Measurements from ENCODE around the gene GABBR2. TPM values are rescaled to one million over a fixed set of nuclear protein-coding genes. Genes with fewer than 3 reads are reported as not detected.

GABBR2 gene
- total RNA-seq, 4 donors from 2014 or later = 0.17 to 0.26 TPM; not detected in 2

DNA sequence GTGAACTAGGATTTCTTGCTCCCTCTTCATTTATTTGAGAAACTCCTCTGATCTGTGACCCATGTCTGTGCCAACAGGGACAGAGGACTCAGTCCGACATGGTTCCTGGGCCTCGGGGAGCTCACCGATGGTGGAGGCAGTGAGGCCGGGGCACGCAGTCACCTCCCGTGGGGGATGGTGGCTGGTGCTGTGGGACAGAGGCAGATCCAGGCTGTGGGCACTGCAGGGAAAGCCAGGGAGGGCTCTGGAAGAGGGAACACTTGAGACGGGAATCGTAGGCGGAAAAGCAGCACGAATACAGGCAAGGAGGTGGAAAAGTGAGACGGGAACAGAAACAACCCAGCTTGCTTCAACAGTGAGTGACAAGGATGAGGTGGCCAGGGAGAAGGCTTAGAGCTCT is 127.8 kb downstream of the GABBR2 start:
- Histone ChIP-seq H3K4me1 (no peaks in the 10 kb centered on the region), H3K27ac (replicated peaks in 1 of 4) (no peak overlapping the region), H3K9me3 (no peaks in the 10 kb centered on the region), H3K4me3 (no peak overlapping the region), H3K36me3 (no peaks in the 10 kb centered on the region), H3K27me3 (peaks cover 0 to 37% (median 0%) of the 10 kb centered on the region in 4 donors)
- WGBS = 73% methylated on average over 11 of the region's 11 CpGs
- DNase-seq (ENCODE audit: extremely low spot score) = no peak
- intact Hi-C loops (cut with DNase I) = no loop called here
- TF ChIP-seq, protein P1, sequence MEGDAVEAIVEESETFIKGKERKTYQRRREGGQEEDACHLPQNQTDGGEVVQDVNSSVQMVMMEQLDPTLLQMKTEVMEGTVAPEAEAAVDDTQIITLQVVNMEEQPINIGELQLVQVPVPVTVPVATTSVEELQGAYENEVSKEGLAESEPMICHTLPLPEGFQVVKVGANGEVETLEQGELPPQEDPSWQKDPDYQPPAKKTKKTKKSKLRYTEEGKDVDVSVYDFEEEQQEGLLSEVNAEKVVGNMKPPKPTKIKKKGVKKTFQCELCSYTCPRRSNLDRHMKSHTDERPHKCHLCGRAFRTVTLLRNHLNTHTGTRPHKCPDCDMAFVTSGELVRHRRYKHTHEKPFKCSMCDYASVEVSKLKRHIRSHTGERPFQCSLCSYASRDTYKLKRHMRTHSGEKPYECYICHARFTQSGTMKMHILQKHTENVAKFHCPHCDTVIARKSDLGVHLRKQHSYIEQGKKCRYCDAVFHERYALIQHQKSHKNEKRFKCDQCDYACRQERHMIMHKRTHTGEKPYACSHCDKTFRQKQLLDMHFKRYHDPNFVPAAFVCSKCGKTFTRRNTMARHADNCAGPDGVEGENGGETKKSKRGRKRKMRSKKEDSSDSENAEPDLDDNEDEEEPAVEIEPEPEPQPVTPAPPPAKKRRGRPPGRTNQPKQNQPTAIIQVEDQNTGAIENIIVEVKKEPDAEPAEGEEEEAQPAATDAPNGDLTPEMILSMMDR (IDR thresholded peaks at IDR 0.05) = no peak
- TF ChIP-seq EP300 (IDR thresholded peaks at IDR 0.05) (no peak), POLR2A (IDR thresholded peaks at IDR 0.05; ENCODE audit: low read depth) (no peak), POLR2AphosphoS5 (IDR thresholded peaks at IDR 0.05) (no peak)

GRCh38 chr9:98579700-98580099 is 129.0 kb downstream of the GABBR2 start:
- no peak for DNase-seq (ENCODE audit: extremely low spot score)
- peaks cover 0 to 37% (median 0%) of the 10 kb centered on the region in 4 donors for H3K27me3 ChIP-seq
- intact Hi-C loops (cut with DNase I) = no loop called here
- WGBS = 93% methylated on average over 2 of the region's 2 CpGs
- no peak overlapping the region for H3K4me3 ChIP-seq
- H3K9me3 ChIP-seq = no peaks in the 10 kb centered on the region
- TF ChIP-seq EP300 (IDR thresholded peaks at IDR 0.05) (no peak), POLR2AphosphoS5 (IDR thresholded peaks at IDR 0.05) (no peak), POLR2A (IDR thresholded peaks at IDR 0.05; ENCODE audit: low read depth) (no peak)
- TF ChIP-seq, protein P1 (IDR thresholded peaks at IDR 0.05) = no peak
- H3K4me1 ChIP-seq = no peaks in the 10 kb centered on the region
- no peaks in the 10 kb centered on the region for H3K36me3 ChIP-seq
- no peak overlapping the region for H3K27ac ChIP-seq (replicated peaks in 1 of 4)

- Histone ChIP-seq H3K36me3 (no peaks in the 10 kb centered on the region), H3K27me3 (peaks cover 0 to 27% (median 0%) of the 10 kb centered on the region in 4 donors), H3K4me3 (no peak overlapping the region), H3K27ac (replicated peaks in 1 of 4) (no peak overlapping the region), H3K4me1 (no peaks in the 10 kb centered on the region), H3K9me3 (no peaks in the 10 kb centered on the region)
- TF ChIP-seq EP300 (IDR thresholded peaks at IDR 0.05) (no peak), POLR2A (IDR thresholded peaks at IDR 0.05; ENCODE audit: low read depth) (no peak), POLR2AphosphoS5 (IDR thresholded peaks at IDR 0.05) (no peak)
- TF ChIP-seq, protein P1 (IDR thresholded peaks at IDR 0.05) = no peak
- no peak for DNase-seq (ENCODE audit: extremely low spot score)
- 95% methylated on average over 3 of the region's 3 CpGs for WGBS
- intact Hi-C loops (cut with DNase I) = no loop called here
These were observed 131.3 kb downstream of the GABBR2 start for GRCh38 chr9:98577446-98577845.

DNA sequence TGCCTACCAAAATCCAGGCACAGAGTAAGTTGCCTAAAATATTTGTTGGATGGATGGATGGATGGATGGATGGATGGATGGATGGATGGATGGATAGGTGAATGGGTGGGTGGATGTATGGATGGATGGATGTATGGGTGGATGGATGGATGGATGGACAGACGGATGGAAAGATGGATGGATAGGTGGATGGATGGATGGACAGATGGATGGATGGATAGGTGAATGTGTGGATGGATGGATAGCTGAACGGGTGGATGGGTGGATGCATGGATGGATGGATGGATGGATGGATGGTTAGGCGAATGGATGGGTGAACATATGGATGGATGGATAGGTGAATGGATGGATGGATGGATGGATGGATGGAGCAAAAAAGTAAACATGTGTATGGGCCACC is 131.9 kb downstream of the GABBR2 start:
- H3K27me3 ChIP-seq = peaks cover 0 to 27% (median 0%) of the 10 kb centered on the region in 4 donors
- no peaks in the 10 kb centered on the region for H3K36me3 ChIP-seq
- H3K4me3 ChIP-seq = no peak overlapping the region
- no peaks in the 10 kb centered on the region for H3K4me1 ChIP-seq
- no peak for DNase-seq (ENCODE audit: extremely low spot score)
- TF ChIP-seq POLR2AphosphoS5 (IDR thresholded peaks at IDR 0.05) = no peak
- TF ChIP-seq, protein P1 (IDR thresholded peaks at IDR 0.05) = no peak
- no peak for TF ChIP-seq POLR2A (IDR thresholded peaks at IDR 0.05; ENCODE audit: low read depth)
- TF ChIP-seq EP300 (IDR thresholded peaks at IDR 0.05) = no peak
- H3K27ac ChIP-seq (replicated peaks in 1 of 4) = no peak overlapping the region
- 74% methylated on average over 3 of the region's 3 CpGs for WGBS
- intact Hi-C loops (cut with DNase I) = no loop called here
- H3K9me3 ChIP-seq = no peaks in the 10 kb centered on the region

GRCh38 chr9:98576354-98576753 is 132.4 kb downstream of the GABBR2 start:
- Histone ChIP-seq H3K9me3 (no peaks in the 10 kb centered on the region), H3K27ac (replicated peaks in 1 of 4) (no peak overlapping the region), H3K4me3 (no peak overlapping the region), H3K36me3 (no peaks in the 10 kb centered on the region), H3K4me1 (no peaks in the 10 kb centered on the region), H3K27me3 (peaks cover 0 to 27% (median 0%) of the 10 kb centered on the region in 4 donors)
- WGBS = 87% methylated on average over 3 of the region's 3 CpGs
- intact Hi-C loops (cut with DNase I) = no loop called here
- no peak for TF ChIP-seq POLR2A (IDR thresholded peaks at IDR 0.05; ENCODE audit: low read depth)
- no peak for TF ChIP-seq EP300 (IDR thresholded peaks at IDR 0.05)
- TF ChIP-seq, protein P1 (IDR thresholded peaks at IDR 0.05) = no peak
- TF ChIP-seq POLR2AphosphoS5 (IDR thresholded peaks at IDR 0.05) = no peak
- DNase-seq (ENCODE audit: extremely low spot score) = no peak
